ENCODE results near the gene REXO4.

REXO4 gene

GRCh38 chr9:133375724-133376654, 41.8 kb downstream of the REXO4 start, which contains the start of the genes STKLD1 and SURF4:
TSS of gene STKLD1 (plus strand) at chr9:133376366. CDS start at chr9:133376474, 108 bp downstream.
TSS of gene SURF4 (minus strand) at chr9:133376060. CDS start at chr9:133375969, 91 bp downstream.
- Histone ChIP-seq H3K4me3 (ENCODE audit: low read depth, low read length) (peak within 1 kb of the TSS; percentile 97), H2AFZ (ENCODE audit: insufficient read depth, low read length, poor library complexity) (peak within 1 kb of the TSS; percentile 98), H4K12ac (ENCODE audit: low read depth, low read length) (peak within 1 kb of the TSS; percentile 87), H2AK5ac (ENCODE audit: low read length) (peak within 1 kb of the TSS; percentile 92), H4K8ac (ENCODE audit: low read depth, low read length) (peak within 1 kb of the TSS; percentile 98), H3K9me3 (ENCODE audit: insufficient read depth, low read depth, low read length) (peaks cover 3% of the 10 kb centered on the region), H3K4ac (ENCODE audit: low read depth, low read length) (peak within 1 kb of the TSS; percentile 100), H2BK5ac (ENCODE audit: low read depth, low read length, poor library complexity) (peak within 1 kb of the TSS; percentile 96), H3K23ac (ENCODE audit: low read length) (peak within 1 kb of the TSS; percentile 37), H3K27ac (ENCODE audit: low read depth, low read length) (peak within 1 kb of the TSS; percentile 96), H3K36me3 (ENCODE audit: control insufficient read depth in 1 of 2, insufficient read depth in 2 of 2, low read length in 2 of 2) (peaks cover 21 to 22% of the 10 kb centered on the region in 2 experiments), H3K27me3 (ENCODE audit: insufficient read depth, low read length) (no peaks in the 10 kb centered on the region), H3K79me1 (ENCODE audit: low read length) (peaks cover 17% of the 10 kb centered on the region), H3K4me2 (ENCODE audit: low read length) (peak within 1 kb of the TSS; percentile 84), H2BK120ac (ENCODE audit: insufficient read depth, low read length, poor library complexity) (peak within 1 kb of the TSS; percentile 98), H4K91ac (ENCODE audit: low read depth, low read length) (peak within 1 kb of the TSS; percentile 99), H3K18ac (ENCODE audit: low read length) (peak within 1 kb of the TSS; percentile 99), H2BK12ac (ENCODE audit: low read length) (no peak within 1 kb of the TSS), H3K79me2 (ENCODE audit: control insufficient read depth, insufficient read depth, low read length, poor library complexity) (peaks cover 26% of the 10 kb centered on the region), H3K14ac (ENCODE audit: low read length) (peak within 1 kb of the TSS; percentile 99), H3K9ac (ENCODE audit: low read length) (peak within 1 kb of the TSS; percentile 99), H3K4me1 (ENCODE audit: control insufficient read depth in 1 of 2, insufficient read depth in 2 of 2, low read length in 2 of 2) (peaks cover 2 to 5% of the 10 kb centered on the region in 2 experiments)
- DNase-seq, result peak; percentile 96 to 98
- no CpG with 5 or more reads among the region's 120 CpGs for WGBS (ENCODE audit: extremely low coverage, insufficient coverage, insufficient read length)

DNA sequence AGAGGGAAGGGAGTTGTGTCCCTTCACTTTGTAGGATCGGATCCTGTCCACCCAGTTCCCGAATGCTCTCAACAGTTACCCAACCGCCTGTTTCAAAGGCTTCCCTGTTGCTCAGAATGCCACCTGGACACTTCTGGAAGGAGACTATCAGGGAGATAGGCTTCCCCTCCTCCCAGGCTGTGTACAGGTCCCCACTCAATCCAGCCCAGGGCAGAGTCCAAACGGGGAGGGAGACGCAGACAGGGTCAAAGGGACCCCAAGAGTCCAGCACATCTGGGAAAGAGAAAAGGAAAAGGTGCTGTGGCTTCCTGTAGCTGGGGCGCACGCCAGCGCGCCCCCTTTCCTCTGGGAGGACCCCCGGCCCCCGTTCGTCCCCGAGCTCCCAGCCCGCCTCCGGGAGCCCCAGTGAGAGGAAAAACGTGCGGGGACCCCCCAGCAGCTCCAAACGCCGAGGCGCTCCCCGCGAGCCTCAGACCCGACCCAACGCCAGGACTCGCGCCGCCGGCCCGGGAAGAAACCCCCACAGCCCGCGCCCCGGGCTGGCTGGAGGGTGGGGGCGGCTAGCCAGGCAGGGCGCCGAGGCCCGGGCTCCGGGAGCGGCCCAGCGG, 42.6 kb downstream of the REXO4 start:
- H3K9ac ChIP-seq (ENCODE audit: low read length), result peak overlapping the region; percentile 99
- H3K9me3 ChIP-seq (ENCODE audit: insufficient read depth, low read depth, low read length), result peaks cover 3% of the 10 kb centered on the region
- H2AK5ac ChIP-seq (ENCODE audit: low read length), result peak overlapping the region; percentile 92
- H3K79me1 ChIP-seq (ENCODE audit: low read length), result peaks cover 17% of the 10 kb centered on the region
- peak overlapping the region; percentile 31 for H2AFZ ChIP-seq (ENCODE audit: insufficient read depth, low read length, poor library complexity)
- peak overlapping the region; percentile 99 for H3K18ac ChIP-seq (ENCODE audit: low read length)
- H3K4me2 ChIP-seq (ENCODE audit: low read length), result peak overlapping the region; percentile 74
- peak overlapping the region; percentile 97 for H3K4me3 ChIP-seq (ENCODE audit: low read depth, low read length)
- H2BK5ac ChIP-seq (ENCODE audit: low read depth, low read length, poor library complexity), result peak overlapping the region; percentile 96
- peak overlapping the region; percentile 37 for H3K23ac ChIP-seq (ENCODE audit: low read length)
- H3K27me3 ChIP-seq (ENCODE audit: insufficient read depth, low read length), result no peaks in the 10 kb centered on the region
- peak overlapping the region; percentile 96 for H3K27ac ChIP-seq (ENCODE audit: low read depth, low read length)
- H4K91ac ChIP-seq (ENCODE audit: low read depth, low read length), result peak overlapping the region; percentile 99
- peaks cover 4 to 5% of the 10 kb centered on the region in 2 experiments for H3K4me1 ChIP-seq (ENCODE audit: control insufficient read depth in 1 of 2, insufficient read depth in 2 of 2, low read length in 2 of 2)
- no peak overlapping the region for H2BK12ac ChIP-seq (ENCODE audit: low read length)
- peak; percentile 59 to 84 for DNase-seq
- peak overlapping the region; percentile 100 for H3K4ac ChIP-seq (ENCODE audit: low read depth, low read length)
- H3K79me2 ChIP-seq (ENCODE audit: control insufficient read depth, insufficient read depth, low read length, poor library complexity), result peaks cover 28% of the 10 kb centered on the region
- peak overlapping the region; percentile 98 for H2BK120ac ChIP-seq (ENCODE audit: insufficient read depth, low read length, poor library complexity)
- H3K14ac ChIP-seq (ENCODE audit: low read length), result peak overlapping the region; percentile 99
- H4K8ac ChIP-seq (ENCODE audit: low read depth, low read length), result peak overlapping the region; percentile 96
- peaks cover 28 to 29% of the 10 kb centered on the region in 2 experiments for H3K36me3 ChIP-seq (ENCODE audit: control insufficient read depth in 1 of 2, insufficient read depth in 2 of 2, low read length in 2 of 2)
- no CpG with 5 or more reads among the region's 39 CpGs for WGBS (ENCODE audit: extremely low coverage, insufficient coverage, insufficient read length)
- peak overlapping the region; percentile 87 for H4K12ac ChIP-seq (ENCODE audit: low read depth, low read length)

DNA sequence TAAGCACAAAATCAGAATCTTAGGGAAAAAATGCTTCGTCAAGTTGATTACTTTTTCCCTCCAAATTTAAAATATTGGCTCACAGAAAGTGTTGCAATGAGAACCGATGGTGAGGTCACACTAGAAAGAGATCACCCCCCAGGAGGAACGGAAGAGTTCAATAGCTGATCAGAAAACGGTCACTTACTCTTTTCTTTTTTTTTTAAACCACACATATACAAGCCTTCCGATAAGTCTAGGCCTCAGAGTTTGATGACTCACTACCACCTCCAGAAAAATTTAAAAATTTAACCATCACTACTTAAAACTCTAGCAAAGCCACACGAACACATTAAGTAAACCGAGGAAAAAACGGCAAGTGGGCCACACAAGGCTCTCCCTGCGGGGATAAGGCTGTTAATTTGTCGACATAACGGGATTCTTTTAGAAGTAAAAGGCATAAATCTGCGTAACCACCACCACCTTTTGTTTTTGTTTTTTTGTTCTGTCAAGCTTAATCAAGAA, 43.1 kb downstream of the REXO4 start:
- H3K27ac ChIP-seq (ENCODE audit: low read depth, low read length), result no peak overlapping the region
- peak overlapping the region; percentile 74 for H3K4me2 ChIP-seq (ENCODE audit: low read length)
- no peaks in the 10 kb centered on the region for H3K27me3 ChIP-seq (ENCODE audit: insufficient read depth, low read length)
- H2AK5ac ChIP-seq (ENCODE audit: low read length), result no peak overlapping the region
- H3K9ac ChIP-seq (ENCODE audit: low read length), result peak overlapping the region; percentile 99
- peak overlapping the region; percentile 100 for H3K4ac ChIP-seq (ENCODE audit: low read depth, low read length)
- peaks cover 17% of the 10 kb centered on the region for H3K79me1 ChIP-seq (ENCODE audit: low read length)
- DNase-seq, result peak in 1 of 2 donors; percentile 60
- peaks cover 32 to 35% of the 10 kb centered on the region in 2 experiments for H3K36me3 ChIP-seq (ENCODE audit: control insufficient read depth in 1 of 2, insufficient read depth in 2 of 2, low read length in 2 of 2)
- peaks cover 31% of the 10 kb centered on the region for H3K79me2 ChIP-seq (ENCODE audit: control insufficient read depth, insufficient read depth, low read length, poor library complexity)
- H3K4me3 ChIP-seq (ENCODE audit: low read depth, low read length), result peak overlapping the region; percentile 97
- H2BK12ac ChIP-seq (ENCODE audit: low read length), result no peak overlapping the region
- H3K14ac ChIP-seq (ENCODE audit: low read length), result no peak overlapping the region
- H2AFZ ChIP-seq (ENCODE audit: insufficient read depth, low read length, poor library complexity), result no peak overlapping the region
- H3K4me1 ChIP-seq (ENCODE audit: control insufficient read depth in 1 of 2, insufficient read depth in 2 of 2, low read length in 2 of 2), result peaks cover 4 to 5% of the 10 kb centered on the region in 2 experiments
- H4K8ac ChIP-seq (ENCODE audit: low read depth, low read length), result no peak overlapping the region
- no peak overlapping the region for H4K91ac ChIP-seq (ENCODE audit: low read depth, low read length)
- H2BK5ac ChIP-seq (ENCODE audit: low read depth, low read length, poor library complexity), result no peak overlapping the region
- no CpG with 5 or more reads among the region's 12 CpGs for WGBS (ENCODE audit: extremely low coverage, insufficient coverage, insufficient read length)
- no peak overlapping the region for H3K23ac ChIP-seq (ENCODE audit: low read length)
- no peak overlapping the region for H2BK120ac ChIP-seq (ENCODE audit: insufficient read depth, low read length, poor library complexity)
- no peak overlapping the region for H4K12ac ChIP-seq (ENCODE audit: low read depth, low read length)
- no peak overlapping the region for H3K18ac ChIP-seq (ENCODE audit: low read length)
- peaks cover 3% of the 10 kb centered on the region for H3K9me3 ChIP-seq (ENCODE audit: insufficient read depth, low read depth, low read length)

- H3K23ac ChIP-seq (ENCODE audit: low read length), result no peak overlapping the region
- H3K4me2 ChIP-seq (ENCODE audit: low read length), result no peak overlapping the region
- H4K8ac ChIP-seq (ENCODE audit: low read depth, low read length), result no peak overlapping the region
- H3K79me1 ChIP-seq (ENCODE audit: low read length), result peaks cover 17% of the 10 kb centered on the region
- no peak overlapping the region for H2AK5ac ChIP-seq (ENCODE audit: low read length)
- peak overlapping the region; percentile 60 for H3K4ac ChIP-seq (ENCODE audit: low read depth, low read length)
- no peaks in the 10 kb centered on the region for H3K27me3 ChIP-seq (ENCODE audit: insufficient read depth, low read length)
- H3K9me3 ChIP-seq (ENCODE audit: insufficient read depth, low read depth, low read length), result no peaks in the 10 kb centered on the region
- no peak overlapping the region for H4K12ac ChIP-seq (ENCODE audit: low read depth, low read length)
- DNase-seq, result no peak
- H3K4me1 ChIP-seq (ENCODE audit: control insufficient read depth in 1 of 2, insufficient read depth in 2 of 2, low read length in 2 of 2), result peaks cover 4 to 5% of the 10 kb centered on the region in 2 experiments
- H3K4me3 ChIP-seq (ENCODE audit: low read depth, low read length), result no peak overlapping the region
- peaks cover 39% of the 10 kb centered on the region for H3K79me2 ChIP-seq (ENCODE audit: control insufficient read depth, insufficient read depth, low read length, poor library complexity)
- WGBS (ENCODE audit: extremely low coverage, insufficient coverage, insufficient read length), result no CpG with 5 or more reads among the region's 7 CpGs
- H2BK120ac ChIP-seq (ENCODE audit: insufficient read depth, low read length, poor library complexity), result no peak overlapping the region
- no peak overlapping the region for H3K18ac ChIP-seq (ENCODE audit: low read length)
- no peak overlapping the region for H4K91ac ChIP-seq (ENCODE audit: low read depth, low read length)
- H3K14ac ChIP-seq (ENCODE audit: low read length), result no peak overlapping the region
- no peak overlapping the region for H2AFZ ChIP-seq (ENCODE audit: insufficient read depth, low read length, poor library complexity)
- H2BK12ac ChIP-seq (ENCODE audit: low read length), result no peak overlapping the region
- H3K27ac ChIP-seq (ENCODE audit: low read depth, low read length), result no peak overlapping the region
- peaks cover 54 to 59% of the 10 kb centered on the region in 2 experiments for H3K36me3 ChIP-seq (ENCODE audit: control insufficient read depth in 1 of 2, insufficient read depth in 2 of 2, low read length in 2 of 2)
- H2BK5ac ChIP-seq (ENCODE audit: low read depth, low read length, poor library complexity), result no peak overlapping the region
- H3K9ac ChIP-seq (ENCODE audit: low read length), result no peak overlapping the region
These were observed 45.7 kb downstream of the REXO4 start for GRCh38 chr9:133372144-133372543.

Data from trophoblast cell (in vitro differentiated cells and primary cell).